Cardiac fibroblast (primary cell): Measurements from ENCODE around the gene OGG1.

Source experiments
- DNase-seq, 2 donors: peaks; one replicate each; pipeline versions ENCODE4 v3.0.0 to v3.0.0-alpha.2; 2010; ENCODE audit warnings: low read depth in 2 of 2
- H3K4me3 ChIP-seq, 2 donors: replicated peaks in 1 of 2; 1 replicate in 1 of 2; 2 replicates in 1 of 2; pipeline ENCODE4 v1.5.1; 2011; ENCODE audit warnings: low read depth in 2 of 2, low read length in 2 of 2, mild to moderate bottlenecking in 2 of 2, moderate library complexity in 1 of 2
- CTCF ChIP-seq: IDR thresholded peaks from one replicate; pipeline ENCODE4 v1.5.1; 2011; ENCODE audit warnings: low read depth, mild to moderate bottlenecking, low read length, inconsistent platforms

The OGG1 gene

GRCh38 chr3:9716801-9717555 lies 32.8 kb upstream of the OGG1 start:
- no peak for TF ChIP-seq CTCF
- H3K4me3 ChIP-seq: no peak overlapping the region
- no peak for DNase-seq

GRCh38 chr3:9717563-9717962 lies 32.2 kb upstream of the OGG1 start:
- no peak for DNase-seq
- no peak overlapping the region for H3K4me3 ChIP-seq
- no peak for TF ChIP-seq CTCF

- TF ChIP-seq CTCF: no peak
- H3K4me3 ChIP-seq: no peak overlapping the region
- DNase-seq: no peak
These were observed 31.6 kb upstream of the OGG1 start for GRCh38 chr3:9718118-9718517.

GRCh38 chr3:9721015-9721699 lies 28.6 kb upstream of the OGG1 start:
- peak in 1 of 2 donors; percentile 17 for DNase-seq
- H3K4me3 ChIP-seq: no peak overlapping the region
- TF ChIP-seq CTCF: no peak

GRCh38 chr3:9721700-9722060 lies 28.1 kb upstream of the OGG1 start:
- no peak for TF ChIP-seq CTCF
- DNase-seq: no peak
- H3K4me3 ChIP-seq: no peak overlapping the region

GRCh38 chr3:9725775-9726515 lies 23.8 kb upstream of the OGG1 start:
- no peak for DNase-seq
- no peak for TF ChIP-seq CTCF
- no peak overlapping the region for H3K4me3 ChIP-seq
